NCI-H345 treated with DMSO at 0.1 percent for 48 hours (cell line): ENCODE measurements around the gene CRTAC1.
A peak's percentile ranks its signal among the peaks of the same experiment; 100 is the strongest.

Source experiments
- DNase-seq: peaks from one replicate; lab custom pipeline; 2025; ENCODE audit not compliant: unreplicated experiment; lab: John Stamatoyannopoulos, UW

Gene CRTAC1

GRCh38 chr10:98029149-98030092 is 1.0 kb downstream of the CRTAC1 start:
- DNase-seq, result no peak

DNA sequence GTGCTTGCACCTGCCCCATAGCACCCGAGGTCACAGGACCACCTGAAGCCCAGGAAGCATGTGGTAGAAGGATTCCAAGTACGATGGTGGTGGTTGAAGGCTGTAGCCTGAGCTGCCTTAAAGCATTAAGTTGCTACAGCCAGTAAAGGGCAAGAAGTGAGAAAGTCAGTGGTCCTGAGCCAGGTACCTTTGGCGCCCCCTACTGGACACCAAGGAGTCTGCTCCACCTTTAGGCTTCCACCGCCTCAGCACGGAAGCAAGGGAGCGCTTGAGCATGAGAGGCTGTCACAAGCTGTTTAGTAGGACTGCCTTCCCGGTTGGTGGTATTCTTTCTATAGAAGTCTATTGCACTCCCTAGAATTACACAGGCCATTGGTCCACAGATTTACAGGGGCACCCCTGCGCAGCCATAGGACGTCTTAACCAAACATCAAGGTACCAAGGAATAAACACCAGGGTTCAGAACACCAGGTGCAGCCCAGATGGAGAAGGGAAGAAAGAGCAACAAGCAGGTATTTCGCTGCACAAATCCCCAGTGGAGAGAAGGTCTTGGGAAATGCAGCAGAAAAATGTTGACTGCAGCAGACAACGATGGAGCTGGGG is 2.2 kb downstream of the CRTAC1 start:
- DNase-seq, result no peak

GRCh38 chr10:98023024-98023423 is 7.4 kb downstream of the CRTAC1 start:
- no peak for DNase-seq

DNA sequence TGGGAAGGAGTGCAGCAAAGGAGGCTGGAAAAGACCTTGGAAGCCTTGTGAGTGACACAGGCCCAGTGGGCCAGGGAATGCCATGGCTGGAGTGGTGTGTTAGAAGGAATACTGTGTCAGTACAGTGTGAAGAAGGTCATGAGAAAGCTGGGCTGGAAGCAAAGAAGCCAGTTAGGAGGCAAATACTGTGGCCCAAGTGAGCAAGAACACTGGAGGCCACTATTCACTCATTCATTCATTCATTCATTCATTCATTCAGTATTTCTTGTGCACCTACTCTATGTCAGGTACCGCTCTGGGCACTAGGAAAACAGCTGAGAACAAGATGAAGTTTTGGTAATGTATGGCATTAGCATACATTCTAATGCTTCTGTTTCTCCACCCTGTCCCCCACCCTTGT is 9.6 kb downstream of the CRTAC1 start:
- no peak for DNase-seq

DNA sequence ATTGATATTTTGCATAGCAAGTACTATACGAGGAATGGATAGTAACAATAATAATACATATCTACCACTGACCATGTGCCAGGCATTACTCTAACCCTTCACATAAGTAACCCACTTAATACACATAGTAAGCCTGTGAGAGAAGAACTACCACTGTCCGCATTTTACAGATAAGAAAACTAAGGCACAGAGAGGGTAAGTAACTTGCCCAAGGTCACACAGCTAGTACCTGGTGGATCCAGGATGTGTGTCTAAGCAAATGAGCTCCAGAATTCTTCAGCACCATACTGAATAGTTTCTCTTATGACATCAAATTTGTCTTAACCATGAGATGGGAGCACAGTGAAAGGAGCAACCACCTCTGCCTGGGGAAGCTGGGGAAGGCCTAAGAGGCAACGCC is 10.2 kb downstream of the CRTAC1 start:
- DNase-seq, result no peak

DNA sequence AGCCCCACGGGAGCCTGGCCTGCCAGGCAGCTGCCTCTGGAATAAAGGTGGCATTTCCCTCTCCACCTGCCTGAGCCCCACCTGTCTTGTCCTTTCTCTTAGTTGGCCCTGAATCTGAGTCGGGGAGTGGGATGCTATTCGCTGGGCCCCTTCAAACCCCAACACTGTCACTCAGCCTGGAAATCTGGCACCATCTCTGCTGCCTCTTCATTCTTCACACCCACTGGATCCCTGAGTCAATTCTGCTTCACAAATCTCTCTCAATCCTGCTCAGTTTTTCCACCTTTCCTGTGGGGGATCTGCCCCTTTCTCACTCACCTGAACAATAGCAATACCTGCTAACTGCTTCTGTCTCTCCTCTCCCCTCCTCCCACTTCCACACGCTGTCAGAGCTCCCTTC is 10.6 kb downstream of the CRTAC1 start:
- DNase-seq, result no peak

DNA sequence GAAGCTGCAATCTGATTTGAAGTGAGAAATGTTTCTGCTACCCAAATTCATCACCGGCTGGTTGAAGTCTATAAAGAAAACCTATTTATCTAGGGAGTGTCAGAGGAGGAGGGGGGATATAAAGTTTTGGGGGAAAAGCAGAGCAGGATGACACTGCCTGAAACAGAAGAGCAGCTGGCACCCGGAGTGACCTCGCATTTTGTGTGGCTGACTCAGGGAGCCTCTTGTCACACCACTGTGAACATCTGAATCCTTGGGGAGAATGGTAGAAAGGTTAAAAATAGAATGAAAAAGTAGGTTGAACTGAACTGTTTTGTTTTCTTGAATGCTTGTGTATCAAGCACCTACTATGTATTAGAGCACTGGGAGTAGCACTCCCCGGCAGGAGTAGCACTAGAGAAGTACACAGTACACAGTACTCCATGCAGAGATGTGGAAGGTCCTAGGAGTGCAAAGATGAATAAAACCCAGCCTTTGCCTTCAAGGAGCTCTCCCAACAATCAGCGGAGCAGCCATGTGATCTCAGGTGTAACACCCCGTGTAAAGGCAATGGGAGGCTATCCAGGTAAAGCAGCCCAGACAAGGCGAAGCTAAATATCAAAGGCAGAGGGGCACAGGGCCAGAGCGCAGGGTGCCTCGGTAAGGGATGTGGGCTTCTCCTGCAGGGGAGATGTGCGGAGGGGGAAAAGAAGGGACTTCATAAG is 13.5 kb downstream of the CRTAC1 start:
- DNase-seq, result no peak

DNA sequence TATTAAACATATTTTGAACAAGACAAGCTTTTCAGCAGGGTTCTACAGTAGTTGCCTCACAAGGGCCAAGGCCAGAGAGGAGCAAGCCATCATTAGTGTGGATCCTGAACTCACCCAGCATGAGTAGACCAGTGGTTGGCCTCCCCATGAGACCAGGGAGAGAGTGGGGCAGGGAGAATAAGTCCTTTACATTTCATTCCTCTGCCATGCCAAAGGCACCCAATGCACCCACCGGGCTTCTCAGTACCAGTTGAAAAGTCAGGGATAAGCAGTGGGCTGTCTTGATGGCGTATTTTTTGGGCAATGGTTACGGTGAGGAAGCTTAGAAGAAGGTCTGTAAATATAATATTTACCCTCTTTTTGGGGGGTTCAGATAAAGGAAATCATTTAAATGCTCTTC is 16.6 kb downstream of the CRTAC1 start:
- no peak for DNase-seq

- DNase-seq, result no peak
Observed at GRCh38 chr10:98013122-98013521, 17.3 kb downstream of the CRTAC1 start.

DNA sequence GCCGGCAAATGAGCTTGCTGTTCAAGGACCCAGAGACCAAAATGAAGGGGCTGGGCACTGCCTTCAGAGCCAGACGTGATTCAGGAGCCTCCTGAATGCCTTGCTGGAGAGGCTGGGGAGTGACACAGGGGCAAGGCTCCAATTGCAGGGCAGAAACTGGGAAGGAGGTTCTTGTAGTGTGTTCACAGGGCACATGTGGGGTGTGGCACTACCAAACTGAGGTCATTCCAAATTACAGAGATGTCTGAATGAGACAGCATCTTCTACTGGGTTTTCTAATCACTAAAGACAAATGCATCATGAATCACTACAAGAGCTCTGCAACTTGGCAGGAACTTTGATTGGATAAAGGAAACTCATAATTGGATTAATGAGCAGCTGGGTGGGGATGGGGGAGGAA is 17.8 kb downstream of the CRTAC1 start:
- no peak for DNase-seq

DNA sequence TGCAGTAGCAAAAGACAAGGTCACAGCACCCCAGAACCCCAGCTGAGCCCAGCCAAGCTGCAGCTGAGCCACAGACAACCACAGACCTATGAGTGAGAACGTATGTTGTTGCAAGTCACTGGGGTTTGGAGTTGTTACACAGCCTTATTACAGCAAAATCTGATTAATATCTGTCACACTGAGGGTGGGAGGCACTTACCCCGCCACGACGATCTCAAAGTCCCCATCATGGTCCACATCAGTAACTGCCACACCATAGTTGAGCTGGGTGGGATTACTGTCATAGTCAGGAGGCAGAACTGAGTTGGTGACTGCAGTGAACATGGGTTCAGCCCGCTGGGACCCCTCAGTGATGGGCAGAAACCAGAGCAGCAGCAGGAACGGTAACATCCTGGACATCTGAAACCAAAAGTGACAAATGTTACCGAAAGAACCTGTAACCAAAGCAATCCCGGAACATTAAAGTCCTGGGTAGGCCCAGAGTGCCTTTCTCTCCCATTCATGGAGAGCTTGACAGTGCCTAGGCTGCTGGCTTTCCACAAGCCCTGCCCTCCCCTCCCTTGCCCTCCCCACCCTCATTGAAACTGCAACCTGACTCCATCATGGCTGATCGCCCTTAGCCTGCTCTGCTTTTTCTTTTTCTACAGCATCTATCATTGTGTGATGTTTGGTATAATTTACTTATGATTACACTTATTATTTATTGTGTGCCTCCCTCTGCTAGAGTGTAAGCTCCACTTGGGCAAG is 19.3 kb downstream of the CRTAC1 start:
- DNase-seq, result no peak

DNA sequence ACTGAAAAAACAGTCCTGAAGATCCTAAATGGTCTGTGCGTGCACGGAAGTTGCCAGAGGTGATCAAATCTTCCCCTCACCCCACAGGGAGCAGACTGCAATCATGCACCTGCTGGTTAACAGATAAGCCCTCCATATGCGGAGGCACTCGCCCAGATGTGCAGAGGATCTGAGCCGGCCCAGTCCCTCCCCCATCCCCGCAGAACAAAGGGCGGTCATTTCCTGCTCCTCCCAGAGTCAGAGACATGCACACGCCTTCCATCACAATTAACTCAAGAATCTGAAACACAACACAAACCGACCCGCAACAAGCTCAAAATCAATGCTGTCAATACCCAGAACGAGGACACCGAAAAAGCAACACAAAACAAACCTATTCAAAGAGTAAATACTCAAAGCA is 24.2 kb downstream of the CRTAC1 start:
- peak; percentile 9 for DNase-seq

- no peak for DNase-seq
Observed at GRCh38 chr10:98001736-98002135, 28.7 kb downstream of the CRTAC1 start.

- DNase-seq, result no peak
Observed at GRCh38 chr10:98000346-98000745, 30.1 kb downstream of the CRTAC1 start.

- DNase-seq, result no peak
Observed at GRCh38 chr10:97999923-98000248, 30.5 kb downstream of the CRTAC1 start.

- no peak for DNase-seq
Observed at GRCh38 chr10:97999066-97999922, 31.1 kb downstream of the CRTAC1 start.

GRCh38 chr10:97991871-97992270 is 38.5 kb downstream of the CRTAC1 start:
- no peak for DNase-seq

- DNase-seq, result no peak
Observed at GRCh38 chr10:97981816-97982215, 48.6 kb downstream of the CRTAC1 start.

GRCh38 chr10:97977673-97978072 is 52.7 kb downstream of the CRTAC1 start:
- no peak for DNase-seq

DNA sequence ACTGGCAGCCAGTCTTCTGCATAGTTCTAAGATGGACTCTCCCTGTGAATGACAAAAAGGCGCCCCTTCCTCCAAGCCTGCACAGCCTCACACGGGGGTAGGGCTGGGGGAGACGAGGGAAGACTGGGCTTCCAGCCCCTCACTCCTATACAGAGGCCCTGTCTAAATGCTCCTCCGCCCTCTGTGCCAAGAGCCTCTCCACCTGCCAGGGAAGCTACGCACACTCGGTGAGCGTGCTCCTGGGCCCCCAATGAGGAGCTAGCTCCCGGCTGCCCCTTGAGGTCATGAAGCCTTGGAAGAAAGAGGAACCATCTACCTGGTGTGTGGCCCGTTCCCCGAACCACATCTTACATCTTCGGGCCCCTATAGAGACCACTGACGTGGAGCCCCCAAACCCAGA is 54.8 kb downstream of the CRTAC1 start:
- no peak for DNase-seq
